Mesangial cell (primary cell): ENCODE measurements around the gene S100A14. TPM values are rescaled to one million over a fixed set of nuclear protein-coding genes. Genes with fewer than 3 reads are reported as not detected.

Experiments
- total RNA-seq: library from RNA; depleted of rRNA; stranded (reverse); fragments of >200 nt; gene quantifications from 2 replicates; pipeline ENCODE4 v1.2.3, GENCODE V29; 2015

Gene S100A14
- total RNA-seq, result 1.1 TPM in 1 of 2 replicates, not detected in the other

DNA sequence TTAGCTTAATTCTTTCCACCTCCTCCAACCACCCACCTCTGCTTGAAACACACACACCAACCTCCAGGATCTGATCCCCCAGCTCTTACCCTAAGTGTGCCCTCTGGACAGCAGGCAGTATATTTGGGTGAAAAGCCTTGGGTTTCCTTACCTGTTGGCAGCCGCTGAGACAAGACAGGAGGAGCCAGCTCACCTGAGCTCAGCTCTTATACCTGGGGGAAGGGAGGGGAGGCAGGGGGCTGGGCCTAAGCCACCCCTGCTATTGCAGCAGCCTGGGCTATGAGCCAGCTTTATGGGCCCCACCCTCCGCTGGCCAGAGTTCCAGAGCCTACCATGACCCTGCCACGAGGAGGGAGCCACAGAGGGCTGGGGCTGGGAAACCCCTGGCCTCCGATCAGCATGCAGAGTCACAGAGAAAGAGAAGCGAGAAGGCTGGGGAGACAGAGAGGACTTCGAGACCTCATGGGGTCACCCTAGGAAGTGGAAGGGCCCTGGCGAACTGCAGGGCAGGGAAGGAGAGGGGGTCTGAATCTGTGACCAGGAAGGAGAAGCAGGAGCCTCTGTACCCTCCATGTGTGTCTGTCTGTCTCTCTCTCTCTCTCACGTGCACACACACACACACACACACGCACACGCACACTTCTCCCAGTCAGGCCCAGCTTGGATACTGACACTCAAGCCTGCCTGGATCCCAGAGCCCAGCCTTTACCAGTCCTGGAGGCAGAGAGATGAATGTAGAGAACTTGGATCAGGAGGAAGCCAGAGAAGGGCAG lies at the start of gene S100A14:
S100A14 (minus strand) TSS at position 182 of the 773 bp plus-strand sequence. CDS start 467 bp downstream, outside the sequence.

DNA sequence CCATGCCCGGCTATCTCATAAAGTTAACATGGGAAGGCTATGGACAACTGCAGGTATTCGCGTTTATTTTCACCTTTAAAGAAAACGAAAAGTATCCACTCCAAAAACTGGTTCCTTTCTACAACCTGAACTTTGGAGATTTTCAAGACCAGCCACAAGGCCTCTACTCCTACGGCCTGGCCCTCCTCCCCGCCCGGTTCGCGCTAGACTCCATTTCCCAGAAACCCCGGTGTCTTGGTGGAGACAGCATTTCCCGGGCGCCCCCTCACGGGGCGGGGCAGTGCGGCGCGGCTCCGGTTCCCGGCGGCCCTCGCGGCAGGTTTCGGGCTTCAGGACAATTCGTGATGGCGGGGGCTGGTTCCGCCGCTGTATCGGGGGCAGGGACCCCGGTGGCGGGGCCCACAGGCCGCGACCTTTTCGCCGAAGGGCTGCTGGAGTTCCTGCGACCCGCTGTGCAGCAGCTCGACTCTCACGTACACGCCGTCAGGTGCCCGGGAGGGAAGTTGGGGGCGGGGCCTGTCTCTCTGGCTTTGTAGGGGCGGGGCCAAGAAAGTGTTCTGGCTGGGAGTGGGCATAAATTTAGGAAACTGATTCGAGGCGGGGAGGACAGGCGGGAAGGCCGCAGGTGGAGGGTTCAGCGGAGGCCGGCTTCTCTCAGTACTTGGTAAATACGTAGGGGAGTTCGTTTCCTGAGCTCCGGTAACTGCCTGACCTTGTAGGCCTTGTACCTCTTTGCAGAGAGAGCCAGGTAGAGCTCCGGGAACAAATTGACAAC lies 42.5 kb upstream of the S100A14 start, which contains the start of gene SNAPIN:
SNAPIN (plus strand) TSS at position 304 of the 775 bp plus-strand sequence; CDS start at position 345, 41 bp downstream.

DNA sequence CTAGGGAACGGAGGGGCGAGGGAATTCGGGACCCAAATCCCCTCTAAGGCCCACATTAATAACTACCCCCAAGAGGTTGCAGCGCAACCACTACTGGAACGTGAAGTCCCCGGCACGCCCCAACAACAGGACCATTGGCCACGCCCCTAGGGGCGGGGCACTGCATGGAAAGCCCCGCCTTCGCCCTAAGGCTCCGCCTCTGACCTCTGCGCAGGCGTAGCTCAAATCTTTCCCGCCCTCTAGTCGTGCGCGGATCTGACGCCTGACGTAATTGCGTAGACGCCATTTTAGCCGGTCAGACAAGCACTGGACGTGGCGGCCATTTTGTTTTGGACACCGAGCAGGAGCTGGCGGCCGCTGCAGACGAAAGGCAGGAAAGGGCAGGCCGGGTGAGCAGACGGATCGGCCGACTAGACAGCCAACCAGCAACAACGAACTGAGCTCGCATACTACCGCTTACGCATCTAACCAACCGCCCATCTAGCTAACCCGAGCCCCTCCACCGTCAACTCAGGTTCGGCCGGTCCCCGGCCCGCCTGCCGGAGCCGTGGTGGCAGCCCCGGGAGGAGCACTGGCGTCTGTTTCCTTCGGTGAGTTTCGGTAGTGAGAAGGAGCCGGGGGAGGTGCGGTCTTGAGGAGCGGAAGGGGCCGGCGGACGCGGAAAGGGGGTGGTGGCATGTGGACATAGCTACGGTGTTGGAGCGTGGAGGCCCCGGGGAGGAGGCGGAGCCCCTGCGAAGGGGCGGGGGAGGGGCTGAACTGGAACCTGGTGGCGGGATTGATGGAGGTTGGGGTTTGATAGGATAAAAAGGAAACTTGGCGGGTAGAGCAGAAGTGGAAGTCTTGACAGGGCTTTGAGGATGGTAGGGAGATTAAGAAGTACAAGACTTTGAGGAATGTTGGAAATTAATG lies 17.9 kb upstream of the S100A14 start, which contains the start of gene CHTOP:
CHTOP (plus strand) TSS at position 313 of the 912 bp plus-strand sequence. CDS start 2,523 bp downstream, outside the sequence.

DNA sequence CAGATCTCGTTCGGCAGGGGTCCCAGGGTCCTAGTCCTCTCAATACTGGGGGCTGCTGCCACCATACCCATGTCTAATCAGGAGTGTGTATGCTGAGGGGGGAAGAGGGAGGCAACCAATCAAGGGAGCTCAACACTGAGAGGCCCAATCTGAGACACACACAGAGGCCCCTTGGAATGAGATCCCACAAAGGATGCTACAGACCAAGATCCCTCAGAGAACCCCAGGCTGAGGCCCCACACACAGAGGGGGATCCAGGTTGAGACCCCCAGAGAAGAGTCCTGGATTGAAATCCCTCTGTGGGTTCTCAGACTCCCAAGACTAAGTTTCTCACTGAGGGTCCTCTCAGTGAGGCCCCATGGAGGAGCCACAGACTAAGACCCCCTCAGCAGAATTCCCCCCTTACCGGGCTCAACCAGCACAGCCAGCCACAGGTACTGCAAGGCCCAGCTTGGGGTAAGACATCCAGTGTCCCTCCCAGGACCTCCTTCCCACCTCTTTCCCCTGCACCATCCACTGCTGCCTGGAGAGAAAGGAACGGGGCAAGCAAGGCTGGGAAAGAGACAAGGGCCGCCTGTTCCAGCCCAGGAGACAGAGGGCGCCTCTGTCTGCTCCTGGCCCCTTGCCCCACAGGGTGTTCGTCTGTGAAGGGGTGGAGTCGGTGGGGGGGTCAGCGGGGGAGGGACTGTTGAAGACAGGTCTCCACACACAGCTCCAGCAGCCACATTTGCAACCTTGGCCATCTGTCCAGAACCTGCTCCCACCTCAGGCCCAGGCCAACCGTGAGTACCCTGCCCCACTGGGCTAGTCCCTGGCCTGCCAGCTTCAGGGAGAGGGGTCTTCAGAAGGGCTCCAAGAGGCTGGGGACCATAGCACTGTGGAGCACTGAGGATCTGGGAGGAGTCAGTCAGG lies 11.8 kb upstream of the S100A14 start, which contains the start of gene S100A1:
S100A1 (plus strand) TSS at position 720 of the 912 bp plus-strand sequence. CDS start 2,088 bp downstream, outside the sequence.

DNA sequence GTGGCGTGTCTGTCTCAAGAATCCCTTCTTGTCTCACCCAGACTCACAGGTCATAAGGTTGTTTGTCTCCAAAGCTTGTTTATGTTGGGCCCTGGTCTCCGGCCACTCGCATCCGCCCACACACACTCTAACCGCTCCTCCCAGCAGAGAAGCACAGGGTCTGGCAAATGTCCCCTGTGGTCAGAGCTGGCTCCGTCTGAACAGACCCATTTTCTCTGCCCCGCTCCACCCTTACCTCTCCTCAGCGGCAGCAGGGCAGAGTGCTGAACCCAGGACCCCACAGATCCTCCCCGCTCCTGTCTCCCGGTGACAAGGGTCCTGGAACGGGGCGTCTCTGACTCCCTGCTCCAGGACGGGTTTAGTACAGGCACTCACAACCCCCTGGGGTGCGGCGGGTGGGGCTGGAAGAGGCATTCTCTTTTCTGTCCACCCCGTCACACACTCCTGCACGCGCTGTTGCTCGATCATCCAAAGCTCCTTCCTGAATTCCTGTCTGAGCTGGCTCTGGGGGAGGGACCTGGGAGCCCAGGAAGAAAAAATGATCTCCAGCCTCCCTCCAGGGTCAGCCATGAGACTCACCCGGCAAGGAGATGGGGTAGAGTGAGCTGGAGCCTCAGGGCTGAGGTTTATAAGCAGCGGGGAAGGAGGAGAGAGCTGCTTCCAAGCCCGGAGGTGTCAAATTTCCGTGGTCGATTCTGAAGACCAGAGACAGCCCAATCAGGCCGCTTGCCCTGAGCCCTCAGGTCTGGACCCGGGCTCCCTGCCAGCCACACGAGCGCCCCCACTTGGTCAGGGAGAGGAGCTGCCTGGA lies 11.0 kb upstream of the S100A14 start, which contains the start of gene S100A13:
S100A13 (minus strand) TSS at position 602 of the 811 bp plus-strand sequence. CDS start 1,033 bp downstream, outside the sequence.

DNA sequence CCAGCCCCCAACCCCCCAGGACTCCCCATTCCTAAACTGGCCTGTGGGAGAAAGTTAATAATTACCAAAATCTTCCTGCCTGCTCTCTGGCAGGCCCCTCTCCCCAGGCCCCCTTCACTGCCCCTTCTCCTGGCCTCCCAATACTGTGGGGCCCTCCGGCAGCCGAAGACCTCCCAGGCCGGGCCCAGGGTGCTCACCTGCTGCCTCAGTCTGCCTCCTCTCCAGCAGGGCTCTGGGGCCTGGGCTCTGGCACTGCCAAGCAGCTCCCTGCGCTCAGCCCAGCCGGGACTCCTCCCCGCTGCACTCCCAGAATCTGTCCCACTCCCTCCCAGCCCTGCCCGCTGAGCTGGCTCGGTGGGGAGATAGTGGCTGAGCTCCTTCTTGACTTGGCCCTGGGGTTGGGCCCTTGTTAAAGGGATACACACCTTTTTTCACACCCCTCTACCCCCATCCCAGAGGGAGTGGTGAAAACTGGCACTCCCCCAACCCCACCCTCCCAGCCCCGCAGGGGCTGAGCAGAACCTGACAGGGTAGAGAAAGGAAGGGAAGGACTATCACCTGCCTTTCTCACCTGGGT lies 3.3 kb downstream of the S100A14 start, which contains the start of gene S100A16:
S100A16 (minus strand) TSS at position 383 of the 577 bp plus-strand sequence. CDS start 4,986 bp downstream, outside the sequence.

DNA sequence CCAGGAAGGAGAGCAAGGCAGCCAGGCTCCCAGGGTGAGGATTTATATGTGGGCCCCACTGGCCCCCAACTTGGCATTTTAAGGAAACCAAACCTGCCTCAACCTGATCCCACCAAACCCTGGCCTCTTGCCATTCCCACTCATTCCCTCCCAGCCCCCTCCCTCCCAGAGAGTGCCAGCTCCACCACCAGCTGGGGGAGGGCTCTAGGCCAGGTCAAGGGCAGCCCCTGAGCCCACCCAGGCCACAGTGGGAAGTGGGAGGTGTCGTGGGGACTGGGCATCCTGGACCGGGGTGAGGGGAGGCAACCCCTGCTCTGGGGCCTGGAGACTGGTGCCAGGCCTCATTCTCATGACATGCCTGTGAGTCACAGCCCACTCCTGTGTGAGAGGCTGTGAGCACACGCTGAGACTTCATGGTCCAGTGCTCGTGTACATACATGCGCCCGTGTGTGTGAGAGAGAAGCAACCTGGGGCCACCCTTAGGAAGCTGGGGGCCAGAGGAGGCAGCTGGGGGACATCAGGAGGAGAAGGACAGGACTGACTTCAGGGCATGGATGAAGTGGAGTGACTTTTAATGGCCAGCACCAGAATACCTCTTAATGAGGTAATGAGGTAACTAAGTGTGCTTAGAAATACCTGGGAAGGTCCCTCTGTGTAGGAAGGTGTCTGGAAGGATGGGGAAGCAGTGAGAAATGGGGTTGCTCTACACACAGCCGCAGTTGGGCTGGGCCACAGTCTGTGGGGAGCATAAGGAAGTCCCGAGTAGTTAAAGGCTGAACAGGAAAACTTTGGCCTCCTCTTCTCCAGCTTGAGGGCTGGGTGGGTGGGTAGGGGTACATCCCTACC lies 50.4 kb downstream of the S100A14 start, which contains the start of gene S100A2:
S100A2 (minus strand) TSS at position 316 of the 846 bp plus-strand sequence. CDS start 1,967 bp downstream, outside the sequence.

Other genes starting within 250 kb of the S100A14 start
- not detected in 2 replicates for gene S100A12, start 240.7 kb downstream of the S100A14 start, total RNA-seq
- not detected in 2 replicates for gene S100A8, start 225.3 kb downstream of the S100A14 start, total RNA-seq
- gene S100A7A, start 199.8 kb downstream of the S100A14 start, total RNA-seq, result not detected in 2 replicates
- gene S100A7, start 155.7 kb downstream of the S100A14 start, total RNA-seq, result not detected in 2 replicates
- 1,631 and 1,651 TPM in 2 replicates for gene S100A6, start 80.3 kb downstream of the S100A14 start, total RNA-seq
- 0.16 and 2.5 TPM in 2 replicates for gene S100A5, start 75.4 kb downstream of the S100A14 start, total RNA-seq
- 21.2 and 31.3 TPM in 2 replicates for gene S100A4, start 70.5 kb downstream of the S100A14 start, total RNA-seq
- 5.8 and 42.2 TPM in 2 replicates for gene S100A3, start 67.1 kb downstream of the S100A14 start, total RNA-seq
- 3.5 and 21.7 TPM in 2 replicates for gene S100A2, start 50.5 kb downstream of the S100A14 start, total RNA-seq
- 433 and 734 TPM in 2 replicates for gene S100A16, start 3.2 kb downstream of the S100A14 start, total RNA-seq
- 146 and 185 TPM in 2 replicates for gene S100A13, start 11.2 kb upstream of the S100A14 start, total RNA-seq
- gene S100A1, start 12.1 kb upstream of the S100A14 start, total RNA-seq, result 4.4 TPM in 1 of 2 replicates, not detected in the other
- 36.4 and 38.1 TPM in 2 replicates for gene CHTOP, start 17.7 kb upstream of the S100A14 start, total RNA-seq
- 64.7 and 84.4 TPM in 2 replicates for gene SNAPIN, start 42.4 kb upstream of the S100A14 start, total RNA-seq
- 133 and 266 TPM in 2 replicates for gene ILF2, start 54.7 kb upstream of the S100A14 start, total RNA-seq
- gene NPR1, start 62.4 kb upstream of the S100A14 start, total RNA-seq, result 4.7 and 74.3 TPM in 2 replicates
- 28.2 and 39.3 TPM in 2 replicates for gene INTS3, start 111.7 kb upstream of the S100A14 start, total RNA-seq
- gene SLC27A3, start 159.1 kb upstream of the S100A14 start, total RNA-seq, result 7.3 and 24.0 TPM in 2 replicates